PC-3 (cell line): ENCODE data around the gene BCL2L15. TPM values are rescaled to one million over a fixed set of nuclear protein-coding genes. Genes with fewer than 3 reads are reported as not detected.

Experiments used
- ATAC-seq: fragments of 200-7000 bp; cut with Tn5 transposase; 2 replicates; pipeline ENCODE4 v1.9.1; 2020; ENCODE audit warnings: mild to moderate bottlenecking, moderate library complexity
- BruUV-seq: library from RNA; stranded (reverse); fragments of 400-500 nt; replicated peaks from 2 replicates; lab custom pipeline; 2021; lab: Mats Ljungman, UMichigan
- CTCF ChIA-PET: fragments of 300-600 bp; sonication (Branson Sonifier 250); formaldehyde crosslinking; loops from one replicate; lab custom pipeline; 2022; ENCODE audit warnings: antibody characterized with exemption; lab: Charles Lee
- POLR2A ChIA-PET: fragments of 300-600 bp; sonication (Branson Sonifier 250); formaldehyde crosslinking; loops from one replicate; lab custom pipeline; 2022; ENCODE audit warnings: antibody characterized with exemption; ENCODE audit not compliant: unreplicated experiment; lab: Charles Lee
- DNase-seq: peaks from one replicate; pipeline ENCODE4 v3.0.0-alpha.2; 2015
- H2AFZ ChIP-seq: fragments of 300-600 bp; sonication (generic); 2 replicates; pipeline ENCODE4 v1.6.0; 2016; ENCODE audit warnings: antibody characterized with exemption, low read length
- H3F3A ChIP-seq: fragments of 300-600 bp; sonication (generic); one replicate; pipeline ENCODE4 v1.6.0; 2017; ENCODE audit warnings: antibody characterized with exemption, low read length, control low read depth, mild to moderate bottlenecking; ENCODE audit not compliant: unreplicated experiment
- H3K27ac ChIP-seq: fragments of 300-600 bp; sonication (generic); 2 replicates; pipeline ENCODE4 v1.5.1; 2016; ENCODE audit warnings: mild to moderate bottlenecking, low read length
- H3K27me3 ChIP-seq: fragments of 300-600 bp; sonication (generic); 2 replicates; pipeline ENCODE4 v1.6.1; 2016; ENCODE audit warnings: low read length, mixed read lengths
- H3K36me3 ChIP-seq: fragments of 300-600 bp; sonication (generic); 2 replicates; pipeline ENCODE4 v1.6.1; 2016; ENCODE audit warnings: low read depth, mixed run types, low read length, mixed read lengths
- H3K4me1 ChIP-seq: fragments of 300-600 bp; sonication (generic); 2 replicates; pipeline ENCODE4 v1.5.1; 2016; ENCODE audit warnings: low read length; ENCODE audit not compliant: insufficient read depth
- H3K4me2 ChIP-seq: fragments of 300-600 bp; sonication (generic); 2 replicates; pipeline ENCODE4 v1.6.0; 2016; ENCODE audit warnings: low read length
- H3K4me3 ChIP-seq: fragments of 300-600 bp; sonication (generic); 2 replicates; pipeline ENCODE4 v1.5.1; 2016; ENCODE audit warnings: mild to moderate bottlenecking, low read length, mixed read lengths
- H3K79me2 ChIP-seq: fragments of 300-600 bp; sonication (generic); 2 replicates; pipeline ENCODE4 v1.6.1; 2017; ENCODE audit warnings: low read length, mixed read lengths
- H3K9ac ChIP-seq: fragments of 300-600 bp; sonication (generic); 2 replicates; pipeline ENCODE4 v1.6.0; 2016; ENCODE audit warnings: mild to moderate bottlenecking, low read length
- H3K9me2 ChIP-seq: fragments of 300-600 bp; sonication (generic); replicated peaks from 2 replicates; pipeline ENCODE4 v1.6.1; 2016; ENCODE audit warnings: mixed run types, low read length, mixed read lengths
- H3K9me3 ChIP-seq: fragments of 300-600 bp; sonication (generic); 2 replicates; pipeline ENCODE4 v1.6.1; 2016; ENCODE audit warnings: low read length, mixed read lengths
- H4K20me1 ChIP-seq: fragments of 300-600 bp; sonication (generic); 2 replicates; pipeline ENCODE4 v1.6.1; 2016; ENCODE audit warnings: low read length, mixed read lengths
- EZH2 ChIP-seq: fragments of 300-600 bp; sonication (generic); IDR thresholded peaks from one replicate; pipeline ENCODE4 v1.6.1; 2017; ENCODE audit warnings: antibody characterized with exemption, mild to moderate bottlenecking, low read length; ENCODE audit not compliant: unreplicated experiment
- EZH2phosphoT487 ChIP-seq: fragments of 300-600 bp; sonication (generic); IDR thresholded peaks from 2 replicates; pipeline ENCODE4 v1.6.1; 2018; ENCODE audit warnings: mild to moderate bottlenecking, antibody characterized with exemption, low read length, borderline replicate concordance
- intact Hi-C: fragments of 100-400 bp; cut with micrococcal nuclease; formaldehyde crosslinking; loops from 2 replicates; pipeline ENCODE4 v1.9.0; 2023
- total RNA-seq: library from RNA; depleted of rRNA; stranded (reverse); fragments of >200 nt; gene quantifications from 2 replicates; pipeline ENCODE4 v1.2.3, GENCODE V29; 2014
- TF ChIP-seq, protein P1 (sequence below): fragments of 300-600 bp; sonication (generic); conservative IDR thresholded peaks from 2 replicates; pipeline ENCODE4 v1.5.1; 2017; ENCODE audit warnings: antibody characterized with exemption, low read depth, mild to moderate bottlenecking, low read length

The BCL2L15 gene
- total RNA-seq, 1 experiment from 2014 or later: 0.29 TPM

- Histone ChIP-seq H3K79me2 (no peaks in the 10 kb centered on the region), H3K9me2 (no peaks in the 10 kb centered on the region), H3K27me3 (no peaks in the 10 kb centered on the region), H3K9ac (no peak overlapping the region), H3K9me3 (no peaks in the 10 kb centered on the region), H3K4me3 (no peak overlapping the region), H3F3A (no peaks in the 10 kb centered on the region), H3K27ac (no peak overlapping the region), H4K20me1 (no peaks in the 10 kb centered on the region), H3K4me2 (no peak overlapping the region), H3K36me3 (no peaks in the 10 kb centered on the region), H2AFZ (no peak overlapping the region), H3K4me1 (peaks cover 33% of the 10 kb centered on the region)
- TF ChIP-seq EZH2: no peak
- TF ChIP-seq, protein P1, sequence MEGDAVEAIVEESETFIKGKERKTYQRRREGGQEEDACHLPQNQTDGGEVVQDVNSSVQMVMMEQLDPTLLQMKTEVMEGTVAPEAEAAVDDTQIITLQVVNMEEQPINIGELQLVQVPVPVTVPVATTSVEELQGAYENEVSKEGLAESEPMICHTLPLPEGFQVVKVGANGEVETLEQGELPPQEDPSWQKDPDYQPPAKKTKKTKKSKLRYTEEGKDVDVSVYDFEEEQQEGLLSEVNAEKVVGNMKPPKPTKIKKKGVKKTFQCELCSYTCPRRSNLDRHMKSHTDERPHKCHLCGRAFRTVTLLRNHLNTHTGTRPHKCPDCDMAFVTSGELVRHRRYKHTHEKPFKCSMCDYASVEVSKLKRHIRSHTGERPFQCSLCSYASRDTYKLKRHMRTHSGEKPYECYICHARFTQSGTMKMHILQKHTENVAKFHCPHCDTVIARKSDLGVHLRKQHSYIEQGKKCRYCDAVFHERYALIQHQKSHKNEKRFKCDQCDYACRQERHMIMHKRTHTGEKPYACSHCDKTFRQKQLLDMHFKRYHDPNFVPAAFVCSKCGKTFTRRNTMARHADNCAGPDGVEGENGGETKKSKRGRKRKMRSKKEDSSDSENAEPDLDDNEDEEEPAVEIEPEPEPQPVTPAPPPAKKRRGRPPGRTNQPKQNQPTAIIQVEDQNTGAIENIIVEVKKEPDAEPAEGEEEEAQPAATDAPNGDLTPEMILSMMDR: no peak
- TF ChIP-seq EZH2phosphoT487: no peak
- no peak for ATAC-seq
- intact Hi-C loops: no loop called here
- POLR2A ChIA-PET: no interaction called here
- CTCF ChIA-PET: no interaction called here
- DNase-seq: no peak
- BruUV-seq: no TSS peak
Observed at GRCh38 chr1:113870778-113871177, 16.6 kb downstream of the BCL2L15 start.

DNA sequence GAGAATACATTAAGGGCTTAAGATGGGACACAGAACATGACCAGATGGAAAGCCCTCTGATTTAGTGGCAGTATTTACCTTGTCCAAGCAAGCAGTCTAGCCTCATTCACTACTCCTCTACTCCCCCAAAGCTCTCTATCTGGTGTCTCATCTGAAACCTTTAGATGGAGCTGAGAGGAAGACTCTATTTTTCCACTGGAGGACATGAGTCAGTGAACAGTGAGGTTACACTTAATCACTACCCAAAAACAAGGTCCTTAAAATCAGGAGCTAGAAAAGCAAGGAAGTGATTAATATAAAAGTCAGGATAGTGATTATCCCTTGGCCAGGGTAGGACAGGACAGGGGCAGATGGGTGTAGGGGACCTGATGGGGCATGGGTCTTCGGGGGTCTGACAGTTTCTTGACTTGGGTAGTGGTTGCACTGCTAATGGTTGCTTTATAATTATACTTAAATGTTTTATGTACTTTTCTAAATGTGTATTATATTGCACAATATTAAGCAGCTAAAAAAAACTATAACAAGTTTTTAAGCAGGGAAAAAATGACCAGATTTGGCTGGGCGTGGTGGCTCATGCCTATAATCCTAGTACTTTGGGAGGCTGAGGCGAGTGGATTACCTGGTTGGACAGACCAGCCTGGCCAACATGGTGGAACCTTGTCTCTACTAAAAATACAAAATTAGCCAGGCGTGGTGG, 18.8 kb downstream of the BCL2L15 start:
- no peak overlapping the region for H3K4me3 ChIP-seq
- no TSS peak for BruUV-seq
- H3K27me3 ChIP-seq: no peaks in the 10 kb centered on the region
- H3K27ac ChIP-seq: peak overlapping the region; percentile 18
- intact Hi-C loops: no loop called here
- H2AFZ ChIP-seq: no peak overlapping the region
- no peaks in the 10 kb centered on the region for H4K20me1 ChIP-seq
- ATAC-seq (peak; percentile 77), DNase-seq (peak; percentile 68)
- peak overlapping the region; percentile 0; the same call in 1 of the 2 replicates for H3K4me2 ChIP-seq
- H3K36me3 ChIP-seq: no peaks in the 10 kb centered on the region
- H3F3A ChIP-seq: no peaks in the 10 kb centered on the region
- TF ChIP-seq, protein P1: no peak
- TF ChIP-seq EZH2phosphoT487 (no peak), EZH2 (no peak)
- H3K4me1 ChIP-seq: peaks cover 20% of the 10 kb centered on the region
- no peaks in the 10 kb centered on the region for H3K9me2 ChIP-seq
- no peak overlapping the region for H3K9ac ChIP-seq
- ChIA-PET CTCF (no interaction called here), POLR2A (interaction anchor here (0.5 kb wide), 1 partner anchor 23 kb away, joined by 3 read pairs; no protein-coding TSS in a partner anchor)
- no peaks in the 10 kb centered on the region for H3K79me2 ChIP-seq
- no peaks in the 10 kb centered on the region for H3K9me3 ChIP-seq

DNA sequence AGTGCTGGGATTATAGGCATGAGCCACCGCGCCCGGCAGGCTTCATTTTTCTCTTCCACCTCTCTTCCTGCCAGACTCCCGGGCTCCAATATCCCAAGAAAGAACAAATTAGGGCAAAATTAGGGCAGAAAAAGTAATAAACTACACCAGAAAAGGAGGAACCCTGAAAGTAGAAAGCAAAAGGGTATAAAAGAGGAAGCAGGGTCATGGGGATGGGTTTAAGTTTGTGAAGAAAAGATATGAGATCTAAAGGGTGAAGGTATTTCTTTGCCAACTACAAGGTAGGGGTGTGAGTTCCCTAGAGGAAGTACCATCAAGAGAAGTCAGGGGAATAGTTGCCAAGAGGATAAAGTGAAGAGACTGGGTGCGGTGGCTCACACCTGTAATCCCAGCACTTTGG, 25.7 kb downstream of the BCL2L15 start:
- no peak overlapping the region for H3K27ac ChIP-seq
- no peaks in the 10 kb centered on the region for H3F3A ChIP-seq
- intact Hi-C loops: no loop called here
- POLR2A ChIA-PET: no interaction called here
- no peaks in the 10 kb centered on the region for H4K20me1 ChIP-seq
- H3K4me1 ChIP-seq: peaks cover 13% of the 10 kb centered on the region
- H3K27me3 ChIP-seq: no peaks in the 10 kb centered on the region
- no peak overlapping the region for H3K4me2 ChIP-seq
- no peak overlapping the region for H3K4me3 ChIP-seq
- H3K36me3 ChIP-seq: no peaks in the 10 kb centered on the region
- no peaks in the 10 kb centered on the region for H3K9me3 ChIP-seq
- CTCF ChIA-PET: no interaction called here
- no peak overlapping the region for H2AFZ ChIP-seq
- DNase-seq (no peak), ATAC-seq (no peak)
- TF ChIP-seq EZH2 (no peak), EZH2phosphoT487 (no peak)
- TF ChIP-seq, protein P1: no peak
- no peak overlapping the region for H3K9ac ChIP-seq
- H3K9me2 ChIP-seq: no peaks in the 10 kb centered on the region
- H3K79me2 ChIP-seq: no peaks in the 10 kb centered on the region
- no TSS peak for BruUV-seq
